T-helper 22 cell (primary cell): ENCODE data around the gene FBLIM1.
"Not testable (repeated sequence)": the region's sequence is repeated elsewhere in the genome, so short reads cannot be mapped to it uniquely, and the experiment has no call there.

ENCODE experiments used
- DNase-seq: peaks from one replicate; pipeline ENCODE4 v3.0.0-alpha.2; 2020; ENCODE audit warnings: low read depth

Gene FBLIM1

DNA sequence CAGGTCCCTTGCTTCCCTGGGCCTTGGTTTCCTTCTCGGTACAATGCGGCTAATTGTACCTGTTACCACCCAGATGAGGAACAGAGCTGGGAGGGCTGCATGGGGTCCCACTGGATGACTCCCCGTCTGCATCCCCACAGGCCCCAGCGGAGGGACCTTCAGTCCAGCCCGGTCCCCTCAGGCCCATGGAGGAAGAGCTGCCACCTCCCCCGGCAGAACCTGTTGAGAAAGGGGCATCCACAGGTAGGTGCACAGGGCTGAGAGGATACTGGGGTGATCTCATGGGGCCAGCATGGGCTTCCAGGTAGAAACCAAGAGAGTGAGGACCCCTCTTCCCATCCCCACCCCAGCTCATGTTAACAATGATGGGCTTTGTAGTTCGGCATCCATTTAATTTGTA, 9.8 kb downstream of the FBLIM1 start:
- DNase-seq = no peak

DNA sequence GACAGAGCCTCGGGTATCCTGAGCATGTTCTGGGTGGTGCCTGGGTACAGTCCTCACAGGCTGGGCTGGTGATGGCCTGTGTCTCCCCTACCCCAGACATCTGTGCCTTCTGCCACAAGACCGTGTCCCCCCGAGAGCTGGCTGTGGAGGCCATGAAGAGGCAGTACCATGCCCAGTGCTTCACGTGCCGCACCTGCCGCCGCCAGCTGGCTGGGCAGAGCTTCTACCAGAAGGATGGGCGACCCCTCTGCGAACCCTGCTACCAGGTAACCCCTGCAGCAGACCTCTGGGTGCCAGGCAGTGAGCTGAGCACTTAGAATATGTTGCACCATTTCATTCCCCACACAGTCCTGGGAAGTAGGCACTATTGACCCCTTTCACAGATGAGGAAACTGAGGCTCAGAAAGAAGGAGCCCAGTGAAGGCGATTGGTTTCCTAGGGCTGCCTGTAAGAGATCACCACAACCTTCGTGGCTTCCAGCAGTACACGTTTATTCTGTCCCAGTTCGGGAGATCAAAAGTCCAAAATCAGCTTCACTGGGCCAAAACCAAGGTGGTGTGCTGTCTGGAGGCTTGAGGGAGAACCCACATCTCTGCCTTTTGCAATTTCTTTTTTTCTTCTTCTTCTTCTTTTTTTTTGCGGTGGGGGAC, 11.8 kb downstream of the FBLIM1 start:
- DNase-seq = no peak

DNA sequence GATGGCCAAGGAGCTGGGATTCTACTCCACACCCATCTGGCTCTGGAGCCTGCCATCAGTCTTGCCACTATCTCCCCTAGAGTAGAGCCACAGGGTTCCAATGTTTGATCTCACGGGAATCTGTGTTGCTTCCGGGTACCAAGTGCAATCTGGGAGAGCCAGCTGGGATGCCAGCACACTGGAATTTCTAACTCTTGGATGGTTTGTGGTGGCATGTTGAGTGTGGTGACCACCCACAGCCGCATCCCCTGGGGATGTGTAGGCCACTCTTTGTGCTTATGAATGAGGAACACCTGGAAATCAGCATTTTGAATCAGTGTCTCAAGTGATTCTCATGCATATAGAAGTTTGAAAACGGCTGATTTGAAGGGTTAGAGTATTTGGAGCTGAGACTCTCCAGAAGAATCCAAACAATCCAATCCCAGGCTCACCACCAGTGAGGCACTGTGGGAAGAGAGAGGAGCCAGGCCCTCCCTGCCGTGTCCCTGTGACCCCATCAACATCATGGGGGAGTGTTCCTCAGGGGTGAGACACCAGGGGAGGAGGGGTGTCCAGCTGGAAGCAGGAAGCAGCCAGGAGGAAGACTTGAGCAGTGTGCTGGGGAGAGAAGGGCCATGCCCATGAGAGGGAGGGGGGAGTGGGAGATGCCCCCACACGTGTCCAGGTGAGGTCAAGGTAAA, 13.4 kb downstream of the FBLIM1 start:
- no peak for DNase-seq

DNA sequence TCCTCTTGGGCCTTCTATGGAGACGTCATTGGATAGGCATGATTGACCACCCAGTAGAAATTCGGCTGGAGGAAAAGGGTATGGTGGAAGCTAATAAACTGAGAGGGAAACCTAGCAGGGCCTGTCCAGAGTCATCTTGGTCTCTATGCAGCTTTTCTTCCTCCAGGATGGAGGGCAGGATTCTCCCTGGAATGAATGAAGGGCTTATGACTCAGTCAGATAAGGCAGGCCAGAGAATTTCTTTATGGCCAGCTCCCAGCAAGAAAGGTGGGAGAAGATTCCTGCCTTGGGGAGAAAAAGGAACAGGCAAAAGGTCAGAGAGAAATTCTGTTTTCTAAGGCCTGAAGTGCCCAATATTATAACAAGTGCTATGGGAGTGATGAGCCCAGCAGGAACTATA, 17.1 kb downstream of the FBLIM1 start:
- DNase-seq = no peak

DNA sequence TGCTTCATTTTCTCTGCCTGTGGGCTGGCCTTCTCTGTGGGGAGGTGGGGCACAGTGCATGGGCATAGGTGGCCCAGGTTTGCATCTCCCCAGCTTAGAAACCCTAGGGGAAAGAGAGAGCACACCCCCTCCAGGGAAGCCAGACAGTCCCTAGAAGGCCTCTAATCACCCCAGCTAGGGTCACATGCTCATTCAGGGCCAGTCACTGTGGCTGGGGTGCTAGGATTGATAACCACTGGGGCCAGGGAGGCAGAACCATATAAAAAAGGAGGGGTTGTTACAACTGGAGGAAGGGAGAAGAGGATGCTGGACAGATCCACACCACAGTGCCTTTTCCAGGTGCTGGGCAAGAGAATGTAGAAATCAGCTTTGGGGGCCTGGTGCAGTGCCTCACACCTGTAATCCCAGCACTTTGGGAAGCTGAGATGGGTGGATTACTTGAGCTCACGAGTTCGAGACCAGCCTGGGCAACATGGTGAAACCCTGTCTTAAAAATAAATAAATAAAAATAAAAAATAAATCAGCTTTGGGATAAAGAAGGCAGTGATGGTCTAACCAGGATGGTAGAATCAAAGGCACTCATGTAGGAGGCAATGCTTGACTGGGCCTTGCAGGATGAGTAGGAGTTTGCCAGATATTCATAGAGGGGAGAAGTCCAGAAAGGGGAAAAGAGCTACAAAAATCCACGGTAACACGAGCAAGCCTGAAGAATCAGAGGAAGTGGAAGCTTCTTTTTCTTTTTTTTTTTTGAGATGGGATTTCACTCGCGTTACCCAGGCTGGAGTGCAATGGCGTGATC, 19.5 kb downstream of the FBLIM1 start:
- DNase-seq = no peak

DNA sequence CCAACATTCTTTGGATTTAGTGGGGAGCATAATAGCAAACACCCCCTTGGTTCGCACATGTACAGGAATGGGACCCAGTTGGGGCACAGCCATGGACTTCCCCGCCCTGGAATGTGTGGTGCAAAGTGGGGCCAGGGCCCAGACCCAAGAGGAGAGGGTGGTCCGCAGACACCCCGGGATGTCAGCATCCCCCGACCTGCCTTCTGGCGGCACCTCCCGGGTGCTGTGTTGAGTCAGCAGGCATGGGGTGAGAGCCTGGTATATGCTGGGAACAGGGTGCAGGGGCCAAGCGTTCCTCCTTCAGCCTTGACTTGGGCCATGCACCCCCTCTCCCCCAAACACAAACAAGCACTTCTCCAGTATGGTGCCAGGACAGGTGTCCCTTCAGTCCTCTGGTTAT, 27.1 kb downstream of the FBLIM1 start:
- DNase-seq = no peak

DNA sequence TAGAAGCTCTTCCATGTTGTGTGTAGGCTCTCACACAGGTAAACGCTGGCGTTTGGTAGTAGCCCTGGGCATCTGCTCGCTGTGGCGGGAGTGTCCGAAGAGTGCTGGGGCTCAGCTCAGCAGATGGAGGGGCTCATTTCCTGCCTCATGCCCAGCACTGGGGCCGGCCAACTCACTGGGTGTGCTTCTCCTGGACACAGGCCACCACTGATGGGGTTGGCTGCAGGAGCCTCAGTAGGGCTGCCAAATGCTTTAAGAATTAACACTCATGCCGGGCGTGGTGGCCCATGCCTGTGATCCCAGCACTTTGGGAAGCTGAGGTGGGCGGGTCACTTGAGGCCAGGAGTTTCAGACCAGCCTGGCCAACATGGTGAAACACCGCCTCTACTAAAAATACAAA, 28.0 kb downstream of the FBLIM1 start:
- no peak for DNase-seq

DNA sequence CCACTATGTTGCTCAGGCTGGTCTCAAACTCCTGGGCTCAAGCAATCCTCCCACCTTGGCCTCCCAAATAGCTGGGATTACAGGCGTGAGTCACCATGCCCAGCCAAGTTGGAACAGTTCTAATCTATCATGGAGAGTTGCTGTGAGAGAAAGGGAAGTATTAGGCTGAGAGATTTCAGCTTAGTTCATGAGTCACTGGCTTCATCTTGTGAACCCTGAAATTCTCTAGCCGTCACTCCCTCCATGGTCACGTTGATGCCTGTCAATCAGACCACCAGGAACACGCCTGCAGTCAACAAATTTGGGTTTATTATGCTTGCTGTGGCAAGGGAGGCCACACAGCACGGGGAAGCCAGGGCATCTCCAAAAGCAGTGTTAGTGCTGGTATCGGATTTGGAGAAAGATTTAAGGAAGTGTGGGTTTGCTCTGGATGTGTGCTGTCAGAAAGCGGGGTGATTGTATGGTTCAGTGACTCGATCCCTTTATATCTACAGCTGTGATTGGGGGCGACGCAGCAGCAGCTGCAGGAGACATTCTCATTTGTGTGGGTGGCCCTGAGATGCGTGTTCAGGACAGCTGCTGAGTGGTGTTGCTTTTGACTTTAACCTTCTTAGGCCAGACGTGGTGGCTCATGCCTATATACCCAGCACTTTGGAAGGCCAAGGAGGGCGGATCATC, 30.2 kb downstream of the FBLIM1 start:
- DNase-seq = no peak

DNA sequence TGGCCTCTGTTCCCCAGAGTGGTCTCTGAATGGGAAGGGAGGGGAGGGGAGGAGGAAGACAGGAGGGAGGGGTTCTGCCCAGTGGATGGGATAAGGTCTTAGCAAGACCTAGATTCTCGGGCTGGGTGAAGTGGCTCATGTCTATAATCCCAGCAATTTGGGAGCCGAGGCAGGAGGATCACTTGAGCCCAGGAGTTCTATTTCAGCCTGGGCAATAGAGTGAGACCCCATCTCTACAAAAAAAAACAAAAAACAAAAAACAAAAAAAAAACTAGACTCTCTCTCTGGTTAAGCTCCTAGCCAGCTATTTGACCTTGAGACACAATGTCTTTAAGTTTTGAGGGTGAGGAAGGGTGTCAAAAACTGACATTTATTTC, 37.5 kb downstream of the FBLIM1 start:
- no peak for DNase-seq

DNA sequence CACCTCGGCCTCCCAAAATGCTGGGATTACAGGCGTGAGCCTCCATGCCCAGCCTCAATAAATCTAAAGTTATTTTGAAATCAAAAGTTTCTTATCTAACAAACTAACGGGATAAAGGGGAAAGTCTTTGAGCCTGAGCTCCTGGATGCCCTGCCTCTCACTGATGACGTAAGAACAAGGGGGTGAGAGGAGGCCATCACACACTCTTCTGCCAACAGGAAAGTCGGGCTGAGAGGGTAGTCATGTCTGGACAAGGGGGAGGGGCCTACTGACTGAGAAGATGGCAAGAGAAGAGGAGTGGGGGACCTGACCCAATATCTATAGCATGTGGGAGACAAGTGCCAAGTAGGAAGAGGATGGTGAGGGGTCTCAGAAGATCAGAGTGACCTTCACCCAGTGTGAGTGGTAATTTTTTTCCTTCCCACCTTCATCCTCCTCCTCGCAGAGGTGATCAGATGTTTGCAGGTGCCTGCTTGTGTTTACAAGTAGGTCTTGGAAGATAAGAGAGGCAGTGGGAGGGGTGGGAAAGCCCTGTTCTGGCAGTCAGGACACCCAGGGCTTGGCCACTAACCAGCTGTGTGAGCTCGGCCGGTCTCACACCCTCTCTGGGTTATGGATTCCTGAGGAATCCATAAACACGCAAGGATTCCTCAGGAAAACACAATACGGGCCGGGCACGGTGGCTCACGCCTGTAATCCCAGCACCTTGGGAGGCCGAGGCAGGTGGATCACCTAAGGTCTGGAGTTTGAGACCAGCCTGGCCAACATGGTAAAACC, 39.2 kb downstream of the FBLIM1 start:
- DNase-seq = no peak

DNA sequence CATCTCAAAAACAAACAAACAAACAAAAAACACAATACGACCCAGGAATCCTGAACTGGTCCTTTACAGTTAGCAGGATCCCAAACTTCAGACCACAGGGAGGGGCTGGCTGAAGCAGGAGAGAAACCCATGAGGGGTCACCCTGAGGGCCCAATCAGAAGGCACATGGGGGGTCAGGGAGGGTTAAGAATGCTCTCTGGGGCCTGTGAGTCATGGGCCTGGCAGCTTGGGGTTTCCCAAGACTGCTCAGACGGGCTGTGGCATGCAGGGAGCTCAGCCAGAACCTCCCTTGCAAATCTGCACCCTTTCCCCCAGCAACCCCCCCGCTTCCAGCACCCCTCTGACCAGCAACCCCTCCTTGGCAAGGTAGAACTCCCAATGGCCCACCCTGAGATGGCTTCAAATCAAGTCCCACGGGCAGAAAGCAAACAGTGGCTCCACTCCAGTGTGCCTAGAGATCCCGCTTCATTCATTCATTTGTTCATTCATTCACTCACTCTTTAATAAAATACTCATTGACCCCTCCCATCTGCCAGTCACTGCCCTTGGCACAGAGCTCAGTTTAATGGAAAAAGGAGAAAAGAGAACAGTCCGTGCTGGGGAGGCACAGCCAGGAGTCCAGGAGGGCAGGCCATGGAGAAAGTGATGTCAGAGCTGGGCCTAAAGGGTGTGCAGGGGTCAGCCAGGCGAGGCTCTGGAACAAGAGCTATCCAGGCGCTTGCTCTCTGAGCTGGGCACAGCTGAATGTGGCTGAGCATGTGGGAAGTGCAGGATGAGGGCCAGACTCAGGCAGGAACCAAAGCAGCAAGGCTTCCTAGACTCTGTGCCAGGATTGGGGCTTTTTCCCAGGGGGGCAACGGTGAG, 40.6 kb downstream of the FBLIM1 start:
- no peak for DNase-seq

DNA sequence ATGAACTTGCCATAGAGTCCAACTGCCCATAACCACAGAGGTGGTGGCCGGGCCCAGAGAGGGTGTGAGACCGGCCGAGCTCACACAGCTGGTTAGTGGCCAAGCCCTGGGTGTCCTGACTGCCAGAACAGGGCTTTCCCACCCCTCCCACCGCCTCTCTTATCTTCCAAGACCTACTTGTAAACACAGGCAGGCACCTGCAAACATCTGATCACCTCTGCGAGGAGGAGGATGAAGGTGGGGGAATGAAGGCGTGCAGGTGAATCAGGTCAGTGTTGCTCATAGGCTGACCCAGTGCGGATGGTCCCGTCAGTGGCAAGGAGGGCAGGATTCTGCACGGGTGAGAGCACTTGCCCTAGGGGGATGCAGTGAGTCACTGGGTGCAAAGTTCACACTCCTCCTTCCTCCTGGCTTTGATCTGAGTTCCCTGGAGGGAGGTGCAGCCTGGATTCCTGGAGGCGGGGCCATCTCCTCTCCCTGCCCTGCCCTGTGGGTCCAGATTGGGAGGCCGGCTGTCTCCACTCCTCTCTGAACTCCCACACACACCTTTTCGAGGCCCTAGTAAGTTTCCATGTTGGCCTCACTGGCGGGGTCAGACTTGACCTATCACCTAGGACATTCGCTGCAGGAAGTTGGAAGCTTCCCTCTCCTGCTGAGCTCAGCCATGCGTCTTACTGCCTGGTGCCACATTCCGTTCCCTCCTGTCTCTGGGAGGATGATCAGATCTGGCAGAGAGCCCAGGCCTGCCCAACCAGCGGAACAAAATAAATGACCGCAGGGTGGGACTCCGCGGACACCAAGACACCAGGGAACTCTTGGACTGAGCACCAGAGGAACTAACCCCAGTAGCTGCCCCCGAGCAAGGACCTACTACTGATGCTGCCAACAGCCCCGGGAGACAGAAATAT, 41.6 kb downstream of the FBLIM1 start:
- DNase-seq = no peak

DNA sequence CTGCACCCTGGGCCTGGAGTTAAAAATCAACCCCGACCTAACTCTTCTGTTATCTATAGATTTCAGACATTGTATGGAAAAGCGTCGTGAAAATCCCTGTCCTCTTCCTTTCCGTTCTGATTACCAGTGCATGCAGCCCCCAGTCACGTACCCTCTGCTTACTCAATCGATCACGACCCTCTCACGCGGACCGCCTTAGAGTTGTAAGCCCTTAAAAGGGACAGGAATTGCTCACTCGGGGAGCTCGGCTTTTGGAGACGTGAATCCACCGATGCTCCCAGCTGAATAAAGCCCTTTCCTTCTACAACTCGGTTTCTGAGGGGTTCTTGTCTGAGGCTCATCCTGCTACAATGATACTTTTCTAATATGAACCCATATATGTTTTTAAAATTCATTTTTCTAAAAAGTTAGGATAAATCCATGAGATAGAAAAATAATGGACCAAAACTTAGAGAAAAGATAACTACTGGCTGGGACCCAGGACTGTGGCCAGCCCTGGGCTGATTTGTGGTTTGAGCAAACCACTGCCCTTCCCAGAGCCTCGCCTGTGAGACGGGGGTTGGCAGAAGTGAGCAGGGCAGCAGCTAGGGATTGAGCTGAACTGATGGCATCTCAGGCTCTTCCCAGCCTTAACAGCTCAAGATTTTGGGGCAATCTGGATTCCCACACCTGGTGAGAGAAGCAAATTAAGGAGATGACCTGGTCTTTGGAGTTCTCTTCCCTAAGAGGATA, 43.8 kb downstream of the FBLIM1 start:
- DNase-seq = no peak

DNA sequence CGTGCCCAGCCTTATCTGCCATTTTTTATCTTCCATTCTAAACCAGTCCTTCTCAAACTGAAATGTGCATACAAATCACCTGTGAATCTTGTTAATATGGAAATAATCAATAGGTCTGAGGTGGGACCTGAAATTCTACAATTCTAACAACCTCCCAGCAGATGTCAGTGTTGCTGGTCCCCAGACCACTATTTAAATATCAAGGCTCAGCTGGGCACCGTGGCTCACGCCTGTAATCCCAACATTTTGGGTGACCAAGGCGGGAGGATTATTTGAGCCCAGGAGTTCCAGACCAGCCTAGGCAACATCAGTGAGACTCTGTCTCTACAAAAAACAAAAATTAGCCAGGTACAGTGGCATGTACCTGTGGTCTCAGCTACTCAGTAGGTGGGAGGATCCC, 44.8 kb downstream of the FBLIM1 start:
- DNase-seq = no peak

DNA sequence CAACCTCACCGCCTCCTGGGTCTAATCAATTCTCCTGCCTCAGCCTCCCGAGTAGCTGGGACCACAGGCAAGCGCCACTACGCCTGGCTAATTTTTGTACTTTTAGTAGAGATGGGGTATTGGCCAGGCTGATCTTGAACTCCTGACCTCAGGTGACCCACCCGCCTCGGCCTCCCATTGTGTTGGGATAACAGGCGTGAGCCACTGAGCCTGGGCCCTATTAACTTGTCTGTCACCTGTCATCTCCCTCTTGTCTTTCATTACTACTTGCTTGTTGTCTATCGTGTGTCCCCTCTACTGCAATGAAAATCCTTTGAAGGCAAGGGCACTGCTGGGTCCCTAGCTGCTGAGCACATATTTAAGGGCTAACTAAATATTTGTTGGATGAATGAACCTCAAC, 45.5 kb downstream of the FBLIM1 start:
- DNase-seq = no peak

DNA sequence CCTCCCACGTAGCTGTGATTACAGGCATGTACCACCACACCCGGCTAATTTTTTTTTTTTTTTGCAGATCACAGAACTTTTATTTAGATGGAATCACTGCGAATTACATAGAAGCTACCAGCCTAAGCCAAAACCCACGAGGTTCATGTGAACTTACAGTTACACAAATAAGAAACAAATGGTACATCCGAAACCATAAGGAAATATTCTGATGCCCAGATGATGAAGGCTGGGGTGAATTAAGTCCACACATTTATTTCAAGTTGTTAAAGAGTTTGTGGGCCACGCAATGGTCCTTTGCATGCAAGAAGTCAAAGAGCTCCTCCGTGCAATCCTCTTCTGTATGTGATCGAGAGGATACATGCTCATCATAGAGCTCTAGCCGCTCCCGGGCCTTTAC, 48.5 kb downstream of the FBLIM1 start:
- DNase-seq = no peak

DNA sequence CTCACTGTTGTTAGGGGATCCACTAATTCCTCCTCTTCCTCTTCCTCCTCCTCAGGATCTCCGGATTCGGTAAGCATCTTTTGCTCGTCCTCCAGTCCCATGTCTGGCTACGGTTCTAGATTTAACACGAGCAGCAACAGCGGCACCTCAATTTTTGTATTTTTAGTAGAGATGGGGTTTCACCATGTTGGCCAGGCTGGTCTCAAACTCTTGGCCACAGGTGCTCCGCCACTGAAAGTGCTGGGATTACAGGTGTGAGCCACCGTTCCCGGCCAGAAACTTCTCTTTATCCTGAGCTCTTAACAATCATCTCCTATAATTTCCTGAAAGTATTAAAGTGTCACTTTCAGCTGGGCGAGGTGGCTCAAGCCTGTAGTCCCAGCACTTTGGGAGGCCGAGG, 49.0 kb downstream of the FBLIM1 start, which contains the start of gene UQCRHL:
TSS of gene UQCRHL (minus strand) at position 101 of the 400 bp plus-strand sequence. CDS start at position 101, 0 bp downstream.
- DNase-seq = not testable (repeated sequence)

DNA sequence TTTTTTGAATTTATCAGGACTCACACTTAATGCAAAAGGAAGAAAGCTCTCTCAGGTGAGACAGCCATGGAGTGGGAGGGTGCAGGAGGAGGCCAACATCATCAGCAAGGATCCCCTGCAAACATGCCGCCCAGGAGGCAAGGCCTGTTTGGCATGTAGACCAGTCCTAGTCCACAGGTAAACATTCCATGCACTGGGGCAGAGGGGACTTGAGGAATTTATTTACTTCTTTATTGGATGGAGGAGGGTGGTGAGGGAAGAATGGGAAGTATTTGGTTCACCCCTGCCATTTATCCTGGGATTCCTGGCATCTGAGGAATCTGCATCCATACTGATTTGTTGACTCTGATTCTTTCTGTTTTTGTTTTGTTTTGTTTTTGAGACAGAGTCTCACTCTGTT, 50.4 kb downstream of the FBLIM1 start:
- no peak for DNase-seq

DNA sequence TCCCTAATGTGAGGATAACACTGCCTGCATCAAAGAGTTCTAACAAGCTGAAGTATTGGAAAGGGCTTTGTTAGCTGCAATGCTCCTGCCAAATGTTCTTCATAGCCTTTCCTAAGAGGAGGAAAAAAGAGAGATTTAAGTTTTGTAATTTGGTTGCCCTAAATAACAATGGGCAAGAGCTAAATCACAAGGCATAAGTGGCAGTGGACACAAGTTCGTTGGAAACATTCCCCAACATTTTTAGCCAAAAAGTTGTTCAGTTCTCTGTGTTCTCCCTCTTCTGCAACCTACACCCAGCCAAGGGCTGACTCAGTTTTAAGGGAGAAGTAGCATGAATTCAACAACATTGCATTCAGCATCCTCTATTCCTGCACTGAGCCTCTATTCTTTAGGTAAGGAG, 51.5 kb downstream of the FBLIM1 start:
- no peak for DNase-seq
